A673 (cell line): ENCODE measurements around the gene FXYD7. TPM values are rescaled to one million over a fixed set of nuclear protein-coding genes. Genes with fewer than 3 reads are reported as not detected.

ENCODE experiments used
- BruUV-seq: library from RNA; stranded (reverse); fragments of 400-500 nt; replicated peaks from 2 replicates; lab custom pipeline; 2021; lab: Mats Ljungman, UMichigan
- CTCF ChIA-PET: fragments of 300-600 bp; sonication (Branson Sonifier 250); formaldehyde crosslinking; loops from one replicate; lab custom pipeline; 2022; ENCODE audit warnings: antibody characterized with exemption; lab: Charles Lee
- POLR2A ChIA-PET: fragments of 300-600 bp; sonication (Branson Sonifier 250); formaldehyde crosslinking; loops from one replicate; lab custom pipeline; 2022; ENCODE audit warnings: antibody characterized with exemption; ENCODE audit not compliant: low non-redundant PET; lab: Charles Lee
- DNase-seq: peaks from one replicate; pipeline ENCODE4 v3.0.0-alpha.2; 2015; ENCODE audit warnings: low spot score
- H3K27ac ChIP-seq: fragments of 200-600 bp; sonication (generic); 2 replicates; pipeline ENCODE4 v1.5.1; 2016; ENCODE audit warnings: mixed run types, low read depth, mild to moderate bottlenecking, mixed read lengths, antibody characterized with exemption, low read length; ENCODE audit not compliant: poor library complexity, severe bottlenecking
- H3K27me3 ChIP-seq: fragments of 200-600 bp; sonication (generic); replicated peaks from 2 replicates; pipeline ENCODE4 v1.6.1; 2017; ENCODE audit warnings: mixed run types, low read depth, mild to moderate bottlenecking, mixed read lengths, antibody characterized with exemption, low read length; ENCODE audit not compliant: insufficient read depth, poor library complexity
- H3K36me3 ChIP-seq: fragments of 200-600 bp; sonication (generic); 2 replicates; pipeline ENCODE4 v1.6.1; 2016; ENCODE audit warnings: mixed run types, mild to moderate bottlenecking, mixed read lengths, antibody characterized with exemption, low read length; ENCODE audit not compliant: insufficient read depth, poor library complexity, severe bottlenecking
- H3K4me1 ChIP-seq: fragments of 200-600 bp; sonication (generic); 2 replicates; pipeline ENCODE4 v1.6.1; 2017; ENCODE audit warnings: mixed run types, mild to moderate bottlenecking, mixed read lengths, antibody characterized with exemption, low read length; ENCODE audit not compliant: insufficient read depth, poor library complexity, severe bottlenecking
- H3K4me3 ChIP-seq: fragments of 200-600 bp; sonication (generic); 2 replicates; pipeline ENCODE4 v1.5.1; 2016; ENCODE audit warnings: low read depth, mixed run types, mild to moderate bottlenecking, mixed read lengths, low read length; ENCODE audit not compliant: poor library complexity, severe bottlenecking
- H3K9me3 ChIP-seq: fragments of 200-600 bp; sonication (generic); 2 replicates; pipeline ENCODE4 v1.6.1; 2016; ENCODE audit warnings: mixed run types, low read depth, mild to moderate bottlenecking, mixed read lengths, antibody characterized with exemption, low read length; ENCODE audit not compliant: poor library complexity, severe bottlenecking
- EZH2 ChIP-seq: fragments of 200-600 bp; sonication (generic); IDR thresholded peaks from 2 replicates; pipeline ENCODE4 v1.6.1; 2017; ENCODE audit warnings: borderline replicate concordance, low read depth, mild to moderate bottlenecking, mixed read lengths, antibody characterized with exemption, low read length; ENCODE audit not compliant: poor library complexity, severe bottlenecking
- intact Hi-C: fragments of 100-400 bp; cut with micrococcal nuclease; formaldehyde crosslinking; loops from one replicate; pipeline ENCODE4 v1.10.0; 2022; ENCODE audit not compliant: unreplicated experiment
- total RNA-seq: library from RNA; stranded (reverse); gene quantifications from 2 replicates; pipeline ENCODE4 v1.2.3, GENCODE V29; 2021
- TF ChIP-seq, protein P1 (sequence below): fragments of 300-800, 200-600 bp; sonication (generic); conservative IDR thresholded peaks from 2 replicates; pipeline ENCODE4 v1.5.1; 2017; ENCODE audit warnings: low read depth, mild to moderate bottlenecking, antibody characterized with exemption, low read length, moderate library complexity, mixed read lengths

Gene FXYD7
- total RNA-seq, 1 experiment from 2014 or later = 0.56 TPM

DNA sequence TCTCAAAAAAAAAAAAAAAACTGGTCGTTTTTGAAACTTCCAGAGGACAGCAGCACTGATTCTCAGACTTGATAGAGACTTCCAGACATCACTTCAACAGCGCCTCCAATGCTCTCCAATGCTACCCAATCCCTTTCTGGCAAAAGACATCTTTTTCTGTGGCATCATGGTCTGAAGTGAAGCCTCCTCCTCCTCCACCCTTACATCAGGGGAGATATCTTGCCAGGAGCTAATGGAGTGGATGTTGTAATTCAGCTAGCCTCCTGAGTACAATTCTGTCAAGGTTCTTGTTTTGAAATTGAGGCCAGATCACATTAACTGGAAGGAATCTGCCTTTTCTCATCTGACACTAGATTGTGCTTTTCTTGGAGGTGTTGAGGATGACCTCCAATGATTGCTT, 35.6 kb downstream of the FXYD7 start:
- Histone ChIP-seq H3K27me3 (no peaks in the 10 kb centered on the region), H3K4me1 (no peaks in the 10 kb centered on the region), H3K4me3 (no peak overlapping the region), H3K36me3 (no peaks in the 10 kb centered on the region), H3K27ac (no peak overlapping the region), H3K9me3 (no peaks in the 10 kb centered on the region)
- TF ChIP-seq, protein P1, sequence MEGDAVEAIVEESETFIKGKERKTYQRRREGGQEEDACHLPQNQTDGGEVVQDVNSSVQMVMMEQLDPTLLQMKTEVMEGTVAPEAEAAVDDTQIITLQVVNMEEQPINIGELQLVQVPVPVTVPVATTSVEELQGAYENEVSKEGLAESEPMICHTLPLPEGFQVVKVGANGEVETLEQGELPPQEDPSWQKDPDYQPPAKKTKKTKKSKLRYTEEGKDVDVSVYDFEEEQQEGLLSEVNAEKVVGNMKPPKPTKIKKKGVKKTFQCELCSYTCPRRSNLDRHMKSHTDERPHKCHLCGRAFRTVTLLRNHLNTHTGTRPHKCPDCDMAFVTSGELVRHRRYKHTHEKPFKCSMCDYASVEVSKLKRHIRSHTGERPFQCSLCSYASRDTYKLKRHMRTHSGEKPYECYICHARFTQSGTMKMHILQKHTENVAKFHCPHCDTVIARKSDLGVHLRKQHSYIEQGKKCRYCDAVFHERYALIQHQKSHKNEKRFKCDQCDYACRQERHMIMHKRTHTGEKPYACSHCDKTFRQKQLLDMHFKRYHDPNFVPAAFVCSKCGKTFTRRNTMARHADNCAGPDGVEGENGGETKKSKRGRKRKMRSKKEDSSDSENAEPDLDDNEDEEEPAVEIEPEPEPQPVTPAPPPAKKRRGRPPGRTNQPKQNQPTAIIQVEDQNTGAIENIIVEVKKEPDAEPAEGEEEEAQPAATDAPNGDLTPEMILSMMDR = no peak
- no peak for TF ChIP-seq EZH2
- intact Hi-C loops = no loop called here
- CTCF ChIA-PET = no interaction called here
- no TSS peak for BruUV-seq
- POLR2A ChIA-PET = no interaction called here
- DNase-seq = no peak

GRCh38 chr19:35179830-35180229, 36.8 kb downstream of the FXYD7 start:
- TF ChIP-seq, protein P1 = no peak
- TF ChIP-seq EZH2 = no peak
- ChIA-PET POLR2A (no interaction called here), CTCF (no interaction called here)
- Histone ChIP-seq H3K27ac (no peak overlapping the region), H3K9me3 (no peaks in the 10 kb centered on the region), H3K4me3 (no peak overlapping the region), H3K27me3 (no peaks in the 10 kb centered on the region), H3K4me1 (no peaks in the 10 kb centered on the region), H3K36me3 (no peaks in the 10 kb centered on the region)
- intact Hi-C loops = no loop called here
- no peak for DNase-seq
- BruUV-seq = no TSS peak

DNA sequence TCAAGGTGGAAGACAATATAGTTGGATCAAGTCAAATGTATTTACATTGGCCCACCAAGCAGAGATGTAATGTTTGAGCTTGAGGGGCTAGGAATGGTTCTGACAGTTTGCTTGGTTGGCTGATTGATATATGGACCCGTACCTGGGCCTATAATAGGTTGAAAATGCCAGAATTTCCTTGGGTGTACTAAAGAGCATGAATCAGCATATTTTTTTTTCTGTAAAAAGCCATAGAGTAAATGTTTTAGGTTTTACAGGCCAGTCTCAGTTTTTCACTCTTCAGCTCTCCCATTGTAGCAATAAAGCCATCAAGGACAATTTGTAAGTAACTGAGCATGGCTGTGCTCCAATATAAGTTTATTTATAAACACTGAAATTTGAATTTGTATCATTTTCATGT, 38.3 kb downstream of the FXYD7 start:
- H3K4me3 ChIP-seq = no peak overlapping the region
- no peak for DNase-seq
- ChIA-PET CTCF (no interaction called here), POLR2A (no interaction called here)
- intact Hi-C loops = no loop called here
- no peaks in the 10 kb centered on the region for H3K9me3 ChIP-seq
- H3K27ac ChIP-seq = no peak overlapping the region
- TF ChIP-seq, protein P1 = no peak
- no peak for TF ChIP-seq EZH2
- H3K4me1 ChIP-seq = no peaks in the 10 kb centered on the region
- no peaks in the 10 kb centered on the region for H3K27me3 ChIP-seq
- no peaks in the 10 kb centered on the region for H3K36me3 ChIP-seq
- BruUV-seq = no TSS peak
